Lower lobe of right lung (tissue), 2 donors: Measurements from ENCODE around the gene RAB3IL1. TPM values are rescaled to one million over a fixed set of nuclear protein-coding genes. Genes with fewer than 3 reads are reported as not detected.

Experiments
- ATAC-seq, 2 donors: fragments of 200-7000 bp; cut with Tn5 transposase; one replicate each; pipeline ENCODE4 v1.9.1; 2020 to 2022; ENCODE audit warnings: mild to moderate bottlenecking in 2 of 2, moderate library complexity in 2 of 2
- DNase-seq: peaks from one replicate; pipeline ENCODE4 v3.0.0-alpha.2; 2020
- H3K27ac ChIP-seq: fragments of 200-600 bp; one replicate; pipeline ENCODE4 v1.8.0; 2022
- H3K27me3 ChIP-seq: fragments of 200-600 bp; one replicate; pipeline ENCODE4 v1.8.0; 2022; ENCODE audit warnings: low read depth
- H3K36me3 ChIP-seq: fragments of 200-600 bp; one replicate; pipeline ENCODE4 v1.8.0; 2022; ENCODE audit warnings: mild to moderate bottlenecking
- H3K4me1 ChIP-seq: fragments of 200-600 bp; one replicate; pipeline ENCODE4 v1.8.0; 2022
- H3K4me3 ChIP-seq: fragments of 200-600 bp; one replicate; pipeline ENCODE4 v1.8.0; 2022; ENCODE audit warnings: mild to moderate bottlenecking
- H3K9me3 ChIP-seq: fragments of 200-600 bp; one replicate; pipeline ENCODE4 v1.8.0; 2022
- intact Hi-C: fragments of 100-400 bp; cut with DNase I; formaldehyde crosslinking; loops from one replicate; pipeline ENCODE4 v1.11.0; 2022
- total RNA-seq: library from RNA; stranded (reverse); fragmentation: NEBNext Ultra II Directional; extraction: Animal tissue kit (Norgen Biotek cat#: 25700); gene quantifications from one replicate; pipeline ENCODE4 v1.2.1, GENCODE V29; 2021
- TF ChIP-seq, protein P1 (sequence below): fragments of 200-600 bp; IDR thresholded peaks from one replicate; pipeline ENCODE4 v1.8.0; 2022; ENCODE audit warnings: antibody characterized with exemption, mild to moderate bottlenecking
- donor health status: DM: no; HTN: yes; CAD: no; lungs with severe emphysema.

The RAB3IL1 gene
- total RNA-seq, 1 donor from 2014 or later = 11.4 TPM

DNA sequence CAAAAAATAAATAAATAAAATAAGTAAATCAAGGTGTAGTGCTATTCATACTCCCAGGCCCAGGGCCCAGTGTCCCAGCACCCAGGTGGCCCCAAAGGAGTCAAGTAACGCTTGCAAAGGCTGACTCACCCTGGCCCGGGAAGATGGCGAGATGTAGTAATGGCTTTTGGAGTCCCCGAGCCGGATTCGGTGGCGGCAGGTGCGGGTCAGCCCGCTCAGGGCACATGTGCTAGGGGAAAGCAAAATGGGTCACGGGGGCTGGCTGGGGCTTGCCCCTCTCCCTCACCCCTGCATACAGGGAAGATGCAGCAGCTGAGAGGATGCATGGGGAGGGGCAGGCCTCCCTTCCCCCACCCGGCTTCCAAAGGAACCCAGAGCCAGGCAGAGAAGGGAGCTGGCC is 15.1 kb downstream of the RAB3IL1 start:
- Histone ChIP-seq H3K9me3 (no peaks in the 10 kb centered on the region), H3K27me3 (no peaks in the 10 kb centered on the region), H3K36me3 (peaks cover 28% of the 10 kb centered on the region), H3K4me1 (peaks cover 15% of the 10 kb centered on the region), H3K27ac (no peak overlapping the region), H3K4me3 (no peak overlapping the region)
- no peak for DNase-seq
- TF ChIP-seq, protein P1, sequence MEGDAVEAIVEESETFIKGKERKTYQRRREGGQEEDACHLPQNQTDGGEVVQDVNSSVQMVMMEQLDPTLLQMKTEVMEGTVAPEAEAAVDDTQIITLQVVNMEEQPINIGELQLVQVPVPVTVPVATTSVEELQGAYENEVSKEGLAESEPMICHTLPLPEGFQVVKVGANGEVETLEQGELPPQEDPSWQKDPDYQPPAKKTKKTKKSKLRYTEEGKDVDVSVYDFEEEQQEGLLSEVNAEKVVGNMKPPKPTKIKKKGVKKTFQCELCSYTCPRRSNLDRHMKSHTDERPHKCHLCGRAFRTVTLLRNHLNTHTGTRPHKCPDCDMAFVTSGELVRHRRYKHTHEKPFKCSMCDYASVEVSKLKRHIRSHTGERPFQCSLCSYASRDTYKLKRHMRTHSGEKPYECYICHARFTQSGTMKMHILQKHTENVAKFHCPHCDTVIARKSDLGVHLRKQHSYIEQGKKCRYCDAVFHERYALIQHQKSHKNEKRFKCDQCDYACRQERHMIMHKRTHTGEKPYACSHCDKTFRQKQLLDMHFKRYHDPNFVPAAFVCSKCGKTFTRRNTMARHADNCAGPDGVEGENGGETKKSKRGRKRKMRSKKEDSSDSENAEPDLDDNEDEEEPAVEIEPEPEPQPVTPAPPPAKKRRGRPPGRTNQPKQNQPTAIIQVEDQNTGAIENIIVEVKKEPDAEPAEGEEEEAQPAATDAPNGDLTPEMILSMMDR = no peak
- ATAC-seq = no peak
- intact Hi-C loops = no loop called here

DNA sequence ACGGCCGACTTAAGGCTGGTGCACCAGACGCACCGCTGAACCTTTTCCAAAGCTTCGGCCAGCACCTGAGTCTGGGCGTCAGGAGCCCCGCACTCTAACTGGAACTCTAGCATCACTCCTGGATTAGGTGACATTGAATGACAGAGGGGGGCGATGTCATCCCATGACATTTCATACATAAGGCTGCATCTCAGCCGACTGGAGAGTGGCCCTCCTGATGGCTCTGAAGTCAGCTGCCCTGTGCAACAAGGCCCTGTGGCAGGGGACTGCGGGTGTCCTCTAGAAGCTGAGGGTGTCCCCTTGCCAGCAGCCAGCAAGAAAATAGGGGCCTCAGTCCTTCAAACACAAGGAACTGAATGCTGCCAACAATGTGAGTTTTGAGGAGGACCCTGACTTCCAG is 16.0 kb downstream of the RAB3IL1 start:
- Histone ChIP-seq H3K27me3 (no peaks in the 10 kb centered on the region), H3K4me1 (peaks cover 15% of the 10 kb centered on the region), H3K27ac (no peak overlapping the region), H3K4me3 (no peak overlapping the region), H3K36me3 (peaks cover 19% of the 10 kb centered on the region), H3K9me3 (no peaks in the 10 kb centered on the region)
- intact Hi-C loops = no loop called here
- TF ChIP-seq, protein P1 = no peak
- ATAC-seq (no peak), DNase-seq (no peak)

DNA sequence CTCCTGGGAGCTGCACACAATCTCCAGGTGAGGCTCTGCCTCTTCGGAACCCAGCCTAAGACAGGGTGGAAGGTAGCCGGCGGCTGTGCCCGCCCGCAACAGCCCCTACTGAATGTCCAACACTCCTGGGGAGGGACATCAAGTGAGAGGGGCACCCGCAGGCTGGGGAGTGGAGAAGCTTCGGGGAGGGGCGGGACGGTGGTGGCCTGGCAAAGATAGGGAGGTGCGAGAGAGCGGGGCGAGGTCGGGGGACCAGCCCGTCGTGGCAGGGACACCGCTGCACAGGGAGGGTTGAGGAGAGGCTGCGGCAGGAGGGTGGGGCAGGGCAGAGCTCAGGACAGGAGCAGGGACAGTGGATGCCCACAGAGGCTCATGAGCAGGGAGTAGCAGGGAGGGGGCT is 17.1 kb downstream of the RAB3IL1 start:
- no peaks in the 10 kb centered on the region for H3K27me3 ChIP-seq
- peaks cover 12% of the 10 kb centered on the region for H3K36me3 ChIP-seq
- no peak overlapping the region for H3K4me3 ChIP-seq
- ATAC-seq (no peak), DNase-seq (no peak)
- intact Hi-C loops = no loop called here
- TF ChIP-seq, protein P1 = no peak
- peaks cover 15% of the 10 kb centered on the region for H3K4me1 ChIP-seq
- no peaks in the 10 kb centered on the region for H3K9me3 ChIP-seq
- H3K27ac ChIP-seq = no peak overlapping the region

DNA sequence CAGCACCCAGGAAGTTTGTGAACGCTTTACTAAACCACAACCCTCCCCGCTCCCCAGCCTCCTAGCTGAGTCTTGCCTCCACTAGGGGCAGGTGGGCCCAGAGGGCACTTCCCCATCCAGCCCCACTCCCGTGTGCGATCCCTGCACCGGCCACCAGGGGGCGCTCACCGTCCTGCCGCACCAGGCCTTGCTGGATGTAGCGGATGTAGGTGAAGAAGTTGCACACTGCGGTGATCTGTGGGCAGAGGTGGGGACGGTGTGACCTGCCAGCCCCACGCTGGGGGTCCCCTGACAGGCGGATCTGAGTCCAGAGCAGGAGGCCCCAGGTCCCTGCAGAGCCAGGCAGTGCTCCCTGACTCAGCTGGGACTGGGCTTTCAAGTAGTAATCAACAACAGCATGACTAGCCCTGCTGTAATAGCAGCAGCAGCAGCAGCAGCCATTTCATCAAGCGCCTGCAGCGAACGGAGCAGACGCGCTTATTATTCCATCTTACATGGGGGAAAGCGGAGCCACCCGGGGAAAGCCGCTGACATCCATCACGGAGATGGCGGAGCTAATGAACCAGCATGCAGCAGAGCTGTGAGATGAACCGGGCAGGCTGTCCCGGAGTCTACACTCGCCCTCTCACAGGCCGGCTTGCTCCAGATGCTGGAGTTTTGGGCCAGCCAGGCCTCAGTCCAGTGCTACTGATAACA is 18.1 kb downstream of the RAB3IL1 start:
- no peak overlapping the region for H3K4me3 ChIP-seq
- no peaks in the 10 kb centered on the region for H3K9me3 ChIP-seq
- H3K4me1 ChIP-seq = peaks cover 15% of the 10 kb centered on the region
- ATAC-seq = peak; percentile 87 to 94
- intact Hi-C loops = no loop called here
- H3K36me3 ChIP-seq = peaks cover 8% of the 10 kb centered on the region
- H3K27me3 ChIP-seq = no peaks in the 10 kb centered on the region
- TF ChIP-seq, protein P1 = peak; percentile 100
- no peak overlapping the region for H3K27ac ChIP-seq
- DNase-seq = peak; percentile 91

DNA sequence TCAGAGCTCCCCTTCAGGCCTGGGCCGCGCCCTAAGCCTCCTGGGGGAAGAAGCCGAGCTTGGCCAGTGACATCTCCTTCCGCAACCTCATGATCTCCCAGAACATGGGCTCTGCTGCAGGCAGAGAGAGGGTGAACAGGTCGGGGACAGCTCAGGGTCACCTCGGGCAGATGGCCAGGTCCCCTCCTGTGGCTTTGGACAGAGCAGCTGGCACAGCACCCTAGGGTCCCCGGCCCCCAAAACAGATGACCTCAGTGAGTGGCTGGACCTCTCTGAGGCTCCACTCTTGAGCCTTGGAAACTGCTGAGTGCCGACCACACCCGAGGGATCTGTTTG is 19.2 kb downstream of the RAB3IL1 start:
- intact Hi-C loops = no loop called here
- no peaks in the 10 kb centered on the region for H3K9me3 ChIP-seq
- TF ChIP-seq, protein P1 = no peak
- H3K27ac ChIP-seq = no peak overlapping the region
- no peak overlapping the region for H3K4me3 ChIP-seq
- peaks cover 15% of the 10 kb centered on the region for H3K4me1 ChIP-seq
- peak in 1 of 2 donors; percentile 13 for ATAC-seq
- no peak for DNase-seq
- peaks cover 5% of the 10 kb centered on the region for H3K36me3 ChIP-seq
- H3K27me3 ChIP-seq = no peaks in the 10 kb centered on the region
